CD4-positive, alpha-beta T cell treated with Interleukin-12 subunit alpha and Interleukin-12 subunit beta, for 1 hour (primary cell): ENCODE measurements around the gene PPM1A.

Experiments
- DNase-seq: peaks from one replicate; pipeline ENCODE4 v3.0.0-alpha.2; 2020

The PPM1A gene

GRCh38 chr14:60227291-60227690 lies 21.7 kb upstream of the PPM1A start:
- no peak for DNase-seq

DNA sequence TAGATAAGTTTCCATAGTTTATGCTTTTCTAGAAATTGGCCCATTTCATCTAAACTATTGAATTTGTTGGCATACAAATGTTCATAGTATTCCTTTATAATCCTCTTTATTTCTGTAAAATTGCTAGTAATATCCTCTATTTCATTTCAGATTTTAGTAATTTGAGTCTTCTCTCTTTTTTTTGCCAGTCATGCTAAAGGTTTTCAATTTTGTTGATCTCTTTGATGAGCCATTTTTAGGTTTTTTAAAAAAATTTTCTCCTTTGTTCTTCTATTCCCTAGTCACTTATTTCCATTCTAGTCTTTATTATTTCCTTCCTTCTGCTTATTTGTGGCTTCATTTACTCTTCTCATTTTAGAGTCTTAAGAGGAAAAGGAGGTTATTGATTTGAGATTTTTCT lies 19.4 kb upstream of the PPM1A start:
- no peak for DNase-seq

DNA sequence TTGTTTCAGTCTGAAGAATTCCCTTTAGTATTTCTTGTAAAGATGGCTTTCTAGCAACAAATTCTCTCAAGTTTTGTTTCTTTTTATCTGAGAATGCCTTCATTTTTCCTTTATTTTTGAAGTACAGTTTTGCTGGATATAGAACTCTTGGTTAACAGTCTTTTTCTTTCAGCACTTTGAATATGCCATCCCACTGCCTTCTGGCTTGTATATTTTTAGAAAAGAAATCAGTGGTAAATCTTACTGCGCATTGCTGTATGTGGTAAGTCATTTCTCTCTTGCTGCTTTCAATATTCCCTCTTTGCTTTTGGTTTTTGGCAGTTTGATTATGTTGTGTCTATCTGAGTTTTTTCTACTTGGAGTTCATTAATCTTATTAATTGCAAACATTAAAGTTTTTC lies 16.8 kb upstream of the PPM1A start:
- no peak for DNase-seq

DNA sequence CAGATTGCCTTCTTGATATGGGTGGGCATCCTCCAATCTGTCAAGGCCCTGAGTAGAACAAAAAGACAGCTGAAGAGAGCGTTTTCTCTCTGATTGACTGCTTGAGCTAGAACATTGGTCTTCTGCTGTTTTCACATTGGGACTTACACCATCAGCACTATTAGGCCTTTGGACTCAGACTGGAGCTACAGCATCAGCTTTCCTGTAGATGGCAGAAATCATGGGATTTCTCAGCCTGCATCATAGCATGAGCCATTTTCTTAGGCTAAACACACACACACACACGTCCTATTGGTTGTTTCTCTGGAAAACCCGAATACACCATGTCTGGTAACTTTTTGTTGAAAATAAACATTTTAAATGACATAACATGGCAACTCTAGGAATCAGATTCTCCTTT lies 15.8 kb upstream of the PPM1A start:
- DNase-seq = no peak

GRCh38 chr14:60233891-60234290 lies 15.1 kb upstream of the PPM1A start:
- DNase-seq = no peak

DNA sequence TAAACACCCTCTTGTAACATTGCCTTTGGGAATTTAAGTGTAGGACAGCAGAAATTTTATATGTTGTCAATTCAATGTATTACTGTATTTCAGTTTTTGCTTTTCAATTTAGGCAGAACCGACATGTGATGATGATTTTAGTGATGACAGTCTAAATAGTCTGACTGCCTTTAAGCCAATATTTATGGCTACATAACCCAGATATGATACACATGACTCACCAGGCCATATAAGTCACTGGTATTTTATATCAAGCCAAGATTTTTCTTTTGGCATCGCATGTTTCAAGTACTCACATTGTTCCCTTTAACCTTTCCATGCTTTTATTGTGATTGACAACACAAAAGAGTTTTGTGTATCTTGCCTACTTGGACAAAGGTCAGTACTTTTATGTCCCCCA lies 13.6 kb upstream of the PPM1A start:
- no peak for DNase-seq

- no peak for DNase-seq
Observed at GRCh38 chr14:60238955-60239354, 10.1 kb upstream of the PPM1A start.

- no peak for DNase-seq
Observed at GRCh38 chr14:60240139-60240856, 8.7 kb upstream of the PPM1A start.

DNA sequence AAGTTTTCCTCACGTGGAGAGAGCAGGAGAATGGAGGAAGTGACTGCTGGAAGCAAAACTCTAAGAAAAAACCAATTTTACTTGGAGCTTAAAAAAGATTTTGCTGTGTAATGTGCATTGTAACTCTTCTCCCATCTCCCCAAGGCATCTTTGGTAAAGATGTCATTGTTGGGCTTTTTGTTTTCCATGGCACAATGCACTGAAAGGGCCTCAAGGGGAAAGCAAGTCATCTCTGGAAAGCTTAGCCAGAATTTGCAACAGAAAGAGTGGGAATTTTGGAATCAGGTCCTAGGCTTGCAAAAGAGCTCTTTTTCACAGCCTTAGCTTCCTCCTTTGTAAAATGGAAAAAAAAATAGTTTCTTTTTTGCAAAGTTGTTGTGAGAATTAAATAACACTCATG lies 7.9 kb upstream of the PPM1A start:
- no peak for DNase-seq

DNA sequence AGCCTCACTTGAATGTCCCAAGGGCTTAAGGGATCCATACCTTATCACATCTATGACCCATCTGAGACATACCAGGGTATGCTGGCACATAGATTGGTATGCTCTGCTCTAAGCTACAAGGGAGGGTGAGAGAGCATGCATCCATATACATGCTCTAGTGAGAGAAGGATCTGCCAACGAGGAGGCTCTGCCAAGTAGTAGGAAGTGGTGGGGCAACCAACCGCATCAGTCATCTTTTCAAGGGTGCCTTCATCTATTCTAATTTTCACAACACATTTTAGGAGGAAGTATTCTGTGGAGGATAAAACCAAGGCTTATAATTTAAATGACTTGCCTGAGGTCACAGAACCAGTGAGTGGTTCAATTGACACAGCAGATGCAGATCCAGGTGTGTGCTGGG lies 6.6 kb upstream of the PPM1A start:
- DNase-seq = no peak

DNA sequence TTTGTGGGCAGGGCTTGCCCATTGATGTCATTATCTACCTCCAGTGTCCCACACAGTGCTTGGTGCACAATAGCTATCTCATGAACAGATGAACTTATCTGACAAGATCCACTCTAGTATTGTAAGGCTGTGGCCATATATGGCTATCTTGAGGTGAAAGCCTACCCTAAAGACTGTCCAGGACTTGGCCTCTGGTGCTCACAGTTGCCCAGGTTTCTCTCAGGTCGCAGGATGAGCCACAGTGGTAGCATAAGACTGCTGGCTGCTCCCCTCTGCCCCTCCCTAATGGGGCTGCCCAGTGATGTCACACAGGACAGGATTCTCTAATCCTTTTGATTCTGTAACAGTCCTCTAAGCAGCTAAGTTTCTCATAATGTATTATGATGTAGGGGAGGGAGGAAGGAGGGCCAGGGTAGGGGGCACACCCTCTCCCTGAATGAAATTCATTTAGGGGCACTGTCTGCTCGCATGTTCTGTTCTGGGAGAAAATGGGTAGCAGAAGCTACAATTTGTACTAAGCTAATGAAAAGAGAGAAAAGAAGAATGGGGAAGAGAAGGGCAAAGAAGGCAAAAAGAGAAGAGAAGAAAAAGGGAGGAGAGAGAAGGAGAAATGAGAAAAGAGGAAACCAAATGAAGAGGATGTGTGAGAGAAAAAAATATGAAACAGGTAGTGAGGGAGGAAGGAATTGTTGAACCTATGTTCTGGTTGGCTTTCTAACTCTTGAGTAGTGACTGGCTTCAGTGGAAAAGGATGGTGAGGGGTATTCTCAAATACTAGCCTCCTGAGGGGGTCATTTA lies 3.4 kb upstream of the PPM1A start:
- no peak for DNase-seq

GRCh38 chr14:60247994-60248696 lies 876 bp upstream of the PPM1A start:
- peak; percentile 91 for DNase-seq

- DNase-seq = peak; percentile 77
Observed at GRCh38 chr14:60249321-60250256, 568 bp downstream of the PPM1A start.

GRCh38 chr14:60250257-60251035 lies 1.4 kb downstream of the PPM1A start:
- no peak for DNase-seq

DNA sequence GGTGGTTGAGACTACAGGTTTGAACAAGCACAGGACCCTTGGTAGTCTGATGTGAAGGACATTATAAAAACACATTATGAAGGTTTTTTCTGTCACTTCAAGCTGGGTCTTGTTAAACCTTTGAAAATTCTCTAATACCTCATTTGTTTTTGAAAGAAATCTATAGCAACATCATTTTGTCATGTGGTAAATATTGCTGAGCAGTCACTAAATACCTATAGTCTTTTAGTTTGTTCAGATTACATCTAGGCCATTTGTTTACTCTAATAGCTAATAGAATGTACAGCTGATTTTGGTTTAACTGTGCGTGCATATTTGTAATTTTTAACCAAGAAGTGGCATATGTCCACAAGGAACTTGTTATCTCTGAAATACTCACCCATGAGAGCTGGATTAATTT lies 2.9 kb downstream of the PPM1A start:
- no peak for DNase-seq

GRCh38 chr14:60252630-60253029 lies 3.6 kb downstream of the PPM1A start:
- DNase-seq = no peak

DNA sequence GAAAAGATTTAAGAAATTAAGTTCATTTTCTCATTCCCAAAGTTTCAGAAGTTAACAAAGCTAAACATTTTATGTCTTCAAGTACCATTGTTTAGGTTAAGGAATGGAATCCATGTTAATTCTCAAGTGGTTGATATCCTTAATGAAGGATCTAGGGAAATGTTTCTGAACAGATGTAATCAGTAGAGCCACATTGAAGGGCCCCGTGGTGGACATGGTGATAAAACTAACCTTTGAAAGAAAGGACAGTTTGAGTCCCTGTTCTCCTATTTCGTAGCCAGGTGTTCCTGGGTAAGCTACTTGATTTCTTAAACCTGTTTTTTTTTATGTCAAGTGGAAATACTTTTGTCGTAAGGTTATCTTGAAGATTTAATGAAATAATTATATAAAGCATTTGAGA lies 4.6 kb downstream of the PPM1A start:
- DNase-seq = no peak

GRCh38 chr14:60254176-60254575 lies 5.2 kb downstream of the PPM1A start:
- DNase-seq = no peak

GRCh38 chr14:60257865-60258264 lies 8.8 kb downstream of the PPM1A start:
- no peak for DNase-seq

DNA sequence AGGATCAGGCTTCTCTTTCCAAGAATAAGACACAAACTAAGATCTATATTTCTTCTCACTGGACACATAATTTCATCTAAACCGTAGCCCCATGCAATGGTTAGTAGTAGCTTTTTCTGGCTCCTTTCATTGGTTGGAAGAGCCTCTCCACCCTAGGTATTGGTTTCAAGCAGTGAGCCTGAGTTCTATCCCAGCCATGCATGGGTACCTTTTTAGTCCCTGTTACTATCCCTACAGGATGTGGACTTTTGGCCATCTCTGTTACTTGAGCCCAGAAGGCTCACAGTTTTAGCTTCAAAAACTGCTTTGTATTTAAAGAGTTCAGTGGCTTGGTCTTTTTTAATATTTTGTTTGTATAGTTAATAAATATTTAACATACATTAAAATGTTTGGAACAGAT lies 16.1 kb downstream of the PPM1A start:
- DNase-seq = no peak

GRCh38 chr14:60266021-60266937 lies 17.3 kb downstream of the PPM1A start:
- peak; percentile 49 for DNase-seq
